LoVo (cell line): ENCODE data around the gene H1-8.

ENCODE experiments used
- DNase-seq: peaks from one replicate; pipeline ENCODE4 v3.0.0-alpha.2; 2016; ENCODE audit warnings: low spot score

H1-8 gene

GRCh38 chr3:129556890-129557547 is 14.0 kb downstream of the H1-8 start:
- DNase-seq: no peak

GRCh38 chr3:129557548-129557894 is 14.5 kb downstream of the H1-8 start:
- DNase-seq: no peak

GRCh38 chr3:129558081-129558771 is 15.3 kb downstream of the H1-8 start:
- no peak for DNase-seq

- DNase-seq: no peak
Observed at GRCh38 chr3:129558772-129559564, 16.0 kb downstream of the H1-8 start.

GRCh38 chr3:129559565-129560079 is 16.6 kb downstream of the H1-8 start:
- DNase-seq: no peak

GRCh38 chr3:129560269-129560787 is 17.4 kb downstream of the H1-8 start:
- no peak for DNase-seq

GRCh38 chr3:129560911-129561594 is 18.1 kb downstream of the H1-8 start:
- DNase-seq: no peak

GRCh38 chr3:129561619-129562248 is 18.8 kb downstream of the H1-8 start:
- DNase-seq: no peak

- no peak for DNase-seq
Observed at GRCh38 chr3:129562803-129563202, 19.8 kb downstream of the H1-8 start.

- no peak for DNase-seq
Observed at GRCh38 chr3:129563332-129563731, 20.4 kb downstream of the H1-8 start.

- DNase-seq: no peak
Observed at GRCh38 chr3:129563850-129564535, 21.0 kb downstream of the H1-8 start.

GRCh38 chr3:129564981-129565644 is 22.1 kb downstream of the H1-8 start:
- no peak for DNase-seq

GRCh38 chr3:129565902-129566301 is 22.9 kb downstream of the H1-8 start:
- no peak for DNase-seq

GRCh38 chr3:129567176-129567705 is 24.3 kb downstream of the H1-8 start:
- no peak for DNase-seq

GRCh38 chr3:129567939-129568338 is 25.0 kb downstream of the H1-8 start:
- DNase-seq: no peak

- DNase-seq: no peak
Observed at GRCh38 chr3:129569856-129570255, 26.9 kb downstream of the H1-8 start.

- no peak for DNase-seq
Observed at GRCh38 chr3:129571605-129572547, 28.9 kb downstream of the H1-8 start.

GRCh38 chr3:129572603-129573002 is 29.6 kb downstream of the H1-8 start:
- DNase-seq: no peak

GRCh38 chr3:129573493-129573892 is 30.5 kb downstream of the H1-8 start:
- no peak for DNase-seq
